ENCODE data around the gene SLX1A.
"Not testable (repeated sequence)": the region's sequence is repeated elsewhere in the genome, so short reads cannot be mapped to it uniquely, and the experiment has no call there.

SLX1A gene

DNA sequence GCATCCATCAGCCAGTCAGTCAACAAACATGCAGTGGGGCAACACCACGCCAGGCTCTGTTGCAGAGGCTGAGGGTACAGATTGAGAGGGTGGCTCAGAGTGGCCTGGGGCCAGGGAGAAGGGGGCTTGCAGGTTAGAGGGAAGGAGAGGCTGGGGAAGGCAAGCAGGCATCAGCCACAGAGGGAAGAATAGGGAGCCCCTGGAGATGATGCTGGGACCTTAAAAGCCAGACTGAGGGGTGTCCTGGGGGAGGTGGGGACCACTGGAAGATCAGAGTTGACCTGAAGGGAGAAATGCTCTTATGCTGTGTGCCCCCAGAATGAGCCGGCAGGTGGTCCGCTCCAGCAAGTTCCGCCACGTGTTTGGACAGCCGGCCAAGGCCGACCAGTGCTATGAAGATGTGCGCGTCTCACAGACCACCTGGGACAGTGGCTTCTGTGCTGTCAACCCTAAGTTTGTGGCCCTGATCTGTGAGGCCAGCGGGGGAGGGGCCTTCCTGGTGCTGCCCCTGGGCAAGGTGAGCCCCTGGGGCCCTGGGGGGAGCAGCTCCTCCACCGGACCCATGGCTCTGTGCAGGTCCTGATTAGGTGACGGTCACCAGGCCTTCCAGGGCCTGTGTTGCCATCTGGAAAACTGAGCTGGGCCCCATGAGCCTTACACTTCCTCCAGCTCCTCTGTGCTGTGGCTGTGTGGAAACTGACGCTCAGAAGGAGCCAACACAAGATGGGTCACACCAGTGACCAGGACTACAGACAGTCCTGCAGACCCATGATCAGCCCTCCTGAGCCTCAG is 8.6 kb upstream of the SLX1A start:
- peak; percentile 35 for DNase-seq

- DNase-seq: peak; percentile 43
These were observed 7.8 kb upstream of the SLX1A start for GRCh38 chr16:30185683-30186421.

- no peak for DNase-seq
These were observed 7.3 kb upstream of the SLX1A start for GRCh38 chr16:30186444-30186781.

DNA sequence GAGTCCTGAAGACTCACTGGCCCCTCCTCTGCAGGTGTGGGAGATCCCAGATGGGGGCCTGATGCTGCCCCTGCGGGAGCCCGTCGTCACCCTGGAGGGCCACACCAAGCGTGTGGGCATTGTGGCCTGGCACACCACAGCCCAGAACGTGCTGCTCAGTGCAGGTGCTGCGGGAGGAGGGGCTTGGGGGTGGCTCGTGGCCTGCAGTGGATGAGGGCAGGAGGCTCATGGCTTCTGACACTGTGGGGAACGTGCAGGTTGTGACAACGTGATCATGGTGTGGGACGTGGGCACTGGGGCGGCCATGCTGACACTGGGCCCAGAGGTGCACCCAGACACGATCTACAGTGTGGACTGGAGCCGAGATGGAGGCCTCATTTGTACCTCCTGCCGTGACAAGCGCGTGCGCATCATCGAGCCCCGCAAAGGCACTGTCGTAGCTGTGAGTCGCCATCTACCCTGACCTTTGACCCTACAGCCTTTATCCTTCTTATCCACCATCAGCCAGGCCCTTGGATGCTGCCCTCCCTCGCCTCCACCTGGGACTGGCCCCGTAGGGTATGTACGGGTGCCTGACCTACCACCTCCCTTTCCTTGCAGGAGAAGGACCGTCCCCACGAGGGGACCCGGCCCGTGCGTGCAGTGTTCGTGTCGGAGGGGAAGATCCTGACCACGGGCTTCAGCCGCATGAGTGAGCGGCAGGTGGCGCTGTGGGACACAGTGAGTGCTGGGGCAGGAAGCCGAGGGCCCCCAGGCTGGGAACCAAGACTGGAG is 6.7 kb upstream of the SLX1A start:
- DNase-seq: peak; percentile 49

DNA sequence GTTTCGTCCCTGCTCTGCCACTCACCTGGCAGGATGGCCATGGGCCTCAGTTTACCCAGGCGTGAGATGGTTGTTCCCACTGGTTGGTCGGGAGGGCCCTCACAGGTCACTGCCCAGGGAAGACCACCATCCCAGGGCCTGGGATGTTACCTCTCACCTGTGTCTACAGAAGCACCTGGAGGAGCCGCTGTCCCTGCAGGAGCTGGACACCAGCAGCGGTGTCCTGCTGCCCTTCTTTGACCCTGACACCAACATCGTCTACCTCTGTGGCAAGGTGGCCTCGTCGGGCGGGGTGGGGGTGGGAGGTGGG is 6.2 kb upstream of the SLX1A start:
- no peak for DNase-seq

DNA sequence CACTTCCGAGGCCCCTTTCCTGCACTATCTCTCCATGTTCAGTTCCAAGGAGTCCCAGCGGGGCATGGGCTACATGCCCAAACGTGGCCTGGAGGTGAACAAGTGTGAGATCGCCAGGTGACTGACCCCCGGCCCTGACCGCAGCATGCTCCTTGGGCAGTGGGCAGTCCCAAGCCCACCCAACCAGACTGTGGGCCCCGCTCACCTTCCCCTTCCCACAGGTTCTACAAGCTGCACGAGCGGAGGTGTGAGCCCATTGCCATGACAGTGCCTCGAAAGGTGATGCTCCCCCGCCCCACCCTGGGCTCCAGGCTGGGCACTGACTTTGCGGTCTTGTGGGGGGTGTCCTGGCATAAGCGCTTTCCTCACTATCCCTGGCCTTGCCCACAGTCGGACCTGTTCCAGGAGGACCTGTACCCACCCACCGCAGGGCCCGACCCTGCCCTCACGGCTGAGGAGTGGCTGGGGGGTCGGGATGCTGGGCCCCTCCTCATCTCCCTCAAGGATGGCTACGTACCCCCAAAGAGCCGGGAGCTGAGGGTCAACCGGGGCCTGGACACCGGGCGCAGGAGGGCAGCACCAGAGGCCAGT is 5.6 kb upstream of the SLX1A start:
- peak; percentile 28 for DNase-seq

- DNase-seq: not testable (repeated sequence)
These were observed 2.5 kb upstream of the SLX1A start for GRCh38 chr16:30191158-30191557.

DNA sequence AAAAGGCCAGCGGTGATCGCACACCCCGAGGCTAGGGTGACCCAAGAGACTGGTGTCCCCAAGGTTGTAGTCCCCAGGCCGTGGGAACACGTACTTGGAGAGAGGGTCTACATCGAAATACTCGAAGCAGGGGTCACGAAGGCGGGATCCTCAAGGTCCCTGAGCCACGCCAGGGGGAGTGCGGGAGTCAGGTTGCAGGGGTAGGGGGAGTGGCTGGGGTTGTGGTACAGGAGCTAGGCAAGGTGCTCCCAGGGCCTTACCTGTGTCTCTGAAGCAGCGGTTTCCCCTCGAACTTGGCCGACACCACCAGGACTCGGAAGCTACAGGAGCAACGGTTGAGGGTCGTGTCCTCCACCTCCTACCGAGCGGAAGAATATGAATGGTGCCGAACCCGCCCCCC is 577 bp upstream of the SLX1A start:
- DNase-seq: not testable (repeated sequence)

GRCh38 chr16:30194172-30194925 is 674 bp downstream of the SLX1A start:
- DNase-seq: not testable (repeated sequence)

GRCh38 chr16:30197001-30197400 is 3.3 kb downstream of the SLX1A start:
- DNase-seq: not testable (repeated sequence)

GRCh38 chr16:30199049-30199448 is 5.4 kb downstream of the SLX1A start, which contains the start of gene SULT1A3:
TSS of gene SULT1A3 (plus strand) at chr16:30199255. CDS start at chr16:30200729, 1,474 bp downstream.
- DNase-seq: not testable (repeated sequence)

DNA sequence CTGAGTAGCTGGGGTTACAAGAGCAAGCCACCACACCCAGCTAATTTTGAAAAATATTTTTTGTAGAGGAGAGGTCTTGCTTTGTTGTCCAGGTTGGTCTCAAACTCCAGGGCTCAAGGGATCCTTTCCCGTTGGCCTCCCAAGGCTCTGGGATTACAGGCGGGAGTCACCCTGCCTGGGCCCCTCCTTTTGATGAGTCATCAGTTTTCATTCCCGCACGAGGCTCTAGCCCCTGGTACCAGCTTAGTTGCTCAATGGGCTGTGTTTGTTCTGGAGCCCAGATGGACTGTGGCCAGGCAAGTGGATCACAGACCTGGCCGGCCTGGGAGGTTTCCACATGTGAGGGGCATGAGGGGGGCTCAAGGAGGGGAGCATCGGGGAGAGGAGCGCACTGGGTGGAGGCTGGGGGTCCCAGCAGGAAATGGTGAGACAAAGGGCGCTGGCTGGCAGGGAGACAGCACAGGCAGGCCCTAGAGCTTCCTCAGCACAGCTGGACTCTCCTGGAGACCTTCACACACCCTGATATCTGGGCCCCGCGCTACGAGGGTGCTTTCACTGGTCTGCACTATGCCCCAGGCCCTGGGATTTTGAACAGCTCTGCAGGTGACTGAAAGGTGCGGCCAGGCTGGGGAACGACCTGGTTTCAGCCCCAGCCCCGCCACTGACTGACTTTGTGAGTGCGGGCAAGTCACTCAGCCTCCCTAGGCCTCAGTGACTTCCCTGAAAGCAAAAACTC is 6.1 kb downstream of the SLX1A start:
- DNase-seq: not testable (repeated sequence)

GRCh38 chr16:30205541-30206236 is 12.0 kb downstream of the SLX1A start:
- DNase-seq: not testable (repeated sequence)

- not testable (repeated sequence) for DNase-seq
These were observed 12.6 kb downstream of the SLX1A start for GRCh38 chr16:30206252-30206651.

DNA sequence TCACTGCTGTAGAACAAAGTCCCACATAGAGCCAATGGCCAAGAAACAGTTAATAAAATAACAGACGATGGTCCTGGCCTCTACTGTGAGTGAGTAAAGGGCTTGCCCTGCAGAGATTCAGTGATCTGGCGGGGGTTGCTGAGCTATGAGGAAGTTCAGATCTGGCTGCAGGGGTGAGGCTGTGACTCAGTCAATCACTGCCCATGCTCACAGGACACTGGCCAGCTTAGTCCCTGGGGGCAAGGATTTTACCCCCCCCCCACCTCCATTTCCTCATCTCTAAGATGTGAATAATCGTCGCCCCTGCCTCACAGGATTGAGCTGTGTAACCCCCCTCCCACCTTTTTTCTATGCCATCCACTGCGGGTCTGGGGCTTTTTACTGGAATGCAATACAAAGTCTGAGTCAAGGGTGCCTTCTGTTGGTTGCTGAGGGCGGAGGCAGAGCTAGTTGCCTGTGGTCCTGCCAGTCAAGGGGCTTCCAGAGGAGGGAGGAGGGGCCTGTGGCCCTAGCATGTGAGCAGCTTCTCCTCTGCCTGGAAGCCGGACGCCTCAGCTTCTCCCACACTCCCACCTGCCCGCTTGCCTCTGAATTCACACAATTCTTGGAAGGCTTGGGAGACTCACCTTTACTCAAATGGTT is 13.5 kb downstream of the SLX1A start:
- DNase-seq: not testable (repeated sequence)

DNA sequence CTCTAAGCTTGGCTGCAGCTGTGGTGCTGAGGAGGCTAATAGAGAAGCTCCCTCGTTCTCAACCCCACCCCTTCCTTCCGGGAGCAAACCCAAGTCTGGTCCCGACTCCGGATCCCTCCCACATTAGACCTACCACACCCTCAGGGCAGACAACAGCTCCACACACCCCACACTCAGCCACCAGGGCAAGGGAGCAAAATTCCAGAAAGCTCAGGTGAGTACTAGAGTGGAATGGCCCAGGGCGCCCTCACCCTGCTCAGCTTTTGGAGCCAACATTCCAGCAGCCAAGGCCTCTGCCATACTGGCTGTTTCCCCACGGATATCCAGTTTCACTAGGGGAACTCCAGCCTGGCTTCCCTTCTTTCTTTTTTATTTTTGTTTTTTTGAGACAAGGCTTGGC is 15.4 kb downstream of the SLX1A start:
- not testable (repeated sequence) for DNase-seq

- DNase-seq: not testable (repeated sequence)
These were observed 17.7 kb downstream of the SLX1A start for GRCh38 chr16:30211414-30211813.

- not testable (repeated sequence) for DNase-seq
These were observed 23.4 kb downstream of the SLX1A start for GRCh38 chr16:30217082-30217481.

All from left hindlimb (tissue), 1 donor.